Esophagus squamous epithelium (tissue), 5 donors: Measurements from ENCODE around the gene MMP2. TPM values are rescaled to one million over a fixed set of nuclear protein-coding genes. Genes with fewer than 3 reads are reported as not detected.

ENCODE experiments used
- DNase-seq: peaks from one replicate; lab custom pipeline; 2025; lab: John Stamatoyannopoulos, UW
- H3K27ac ChIP-seq, 4 donors: fragments of 200-600 bp; sonication (generic); one replicate each; pipeline ENCODE4 v1.5.1; 2016 to 2019; ENCODE audit warnings: mild to moderate bottlenecking in 1 of 4
- H3K27me3 ChIP-seq, 4 donors: fragments of 200-600 bp; sonication (generic); 1 replicate in 3 of 4; 2 replicates in 1 of 4; pipeline versions ENCODE4 v1.5.1 to v1.6.0; 2017 to 2021; ENCODE audit warnings: antibody characterized with exemption in 1 of 4
- H3K36me3 ChIP-seq, 3 donors: fragments of 200-600 bp; sonication (generic); one replicate each; pipeline ENCODE4 v1.5.1; 2016 to 2019
- H3K4me1 ChIP-seq, 3 donors: fragments of 200-600 bp; sonication (generic); one replicate each; pipeline ENCODE4 v1.5.1; 2017 to 2019
- H3K4me3 ChIP-seq, 4 donors: fragments of 200-600 bp; sonication (generic); 1 replicate in 3 of 4; 2 replicates in 1 of 4; pipeline ENCODE4 v1.5.1; 2016 to 2019; ENCODE audit warnings: mild to moderate bottlenecking in 2 of 4, moderate library complexity in 1 of 4
- H3K9me3 ChIP-seq, 3 donors: fragments of 200-600 bp; sonication (generic); one replicate each; pipeline ENCODE4 v1.5.1; 2016 to 2019
- CTCF ChIP-seq, 6 experiments: fragments of 450-650 bp in 4 of 6; fragments of 200-600 bp in 2 of 6; sonication (generic) in 2 of 6; IDR thresholded peaks; one replicate each; pipeline ENCODE4 v1.5.1; 2016 to 2019; ENCODE audit warnings: antibody characterized with exemption in 6 of 6, mild to moderate bottlenecking in 4 of 6, moderate library complexity in 4 of 6
- POLR2A ChIP-seq, 4 donors: fragments of 450-650 bp; IDR thresholded peaks; one replicate each; pipeline ENCODE4 v1.6.1; 2017; ENCODE audit warnings: antibody characterized with exemption in 4 of 4, mild to moderate bottlenecking in 4 of 4, moderate library complexity in 3 of 4
- WGBS, 2 donors: methylation state at CpG; one replicate each; pipeline ENCODE4 v1.1.5; 2018; 5-methylcytosine and 5-hydroxymethylcytosine counted together
- intact Hi-C: fragments of 100-400 bp; cut with DNase I; formaldehyde crosslinking; loops from one replicate; pipeline ENCODE4 v1.15.0; 2022
- total RNA-seq, 4 donors: library from RNA; depleted of rRNA; stranded (reverse); fragments of >200 nt; gene quantifications; one replicate each; pipeline ENCODE4 v1.1.0, GENCODE V29; 2016
- donor health status: DM: yes; HTN: yes; CAD: no.

Gene MMP2
- total RNA-seq: 100 to 1,000 TPM in 2 of 4 donors, 10 to 100 TPM in 1, 1 to 10 TPM in 1; 4.5 to 210 (median 92.7) TPM

- intact Hi-C loops: no loop called here
- Histone ChIP-seq H3K9me3 (no peaks in the 10 kb centered on the region), H3K4me1 (peaks cover 11 to 62% (median 19%) of the 10 kb centered on the region in 3 donors), H3K4me3 (peak within 1 kb of the TSS; percentile 35 to 77 (median 51)), H3K27me3 (peaks cover 0 to 40% (median 0%) of the 10 kb centered on the region in 4 donors), H3K36me3 (no peaks in the 10 kb centered on the region), H3K27ac (peak within 1 kb of the TSS; percentile 58 to 93 (median 80))
- TF ChIP-seq POLR2A (IDR thresholded peaks at IDR 0.05) (peak in 2 of 4 donors; percentile 35 to 38), CTCF (IDR thresholded peaks at IDR 0.05) (no peak)
- 5 to 22% methylated on average over 19 to 21 of the region's 46 CpGs for WGBS, 2 donors
- no peak for DNase-seq
Measured at GRCh38 chr16:55478827-55479429, at the start of gene MMP2. Gene MMP2 (plus strand): TSS chr16:55479198. CDS start chr16:55479480, 282 bp downstream.

- WGBS, 2 donors: 70 to 71% methylated on average over 5 of the region's 5 CpGs
- Histone ChIP-seq H3K36me3 (no peaks in the 10 kb centered on the region), H3K27me3 (peaks cover 0 to 11% (median 0%) of the 10 kb centered on the region in 4 donors), H3K4me1 (peaks cover 3 to 12% (median 4%) of the 10 kb centered on the region in 3 donors), H3K9me3 (no peaks in the 10 kb centered on the region), H3K27ac (no peak overlapping the region), H3K4me3 (no peak overlapping the region)
- no peak for DNase-seq
- TF ChIP-seq CTCF (IDR thresholded peaks at IDR 0.05): no peak
- no peak for TF ChIP-seq POLR2A (IDR thresholded peaks at IDR 0.05)
- intact Hi-C loops: no loop called here
Measured at GRCh38 chr16:55433030-55433429, 46.0 kb upstream of the MMP2 start.

- no peak overlapping the region for H3K4me3 ChIP-seq
- no peaks in the 10 kb centered on the region for H3K36me3 ChIP-seq
- 82 to 87% methylated on average over 4 to 5 of the region's 5 CpGs for WGBS, 2 donors
- no peak overlapping the region for H3K27ac ChIP-seq
- peaks cover 0 to 11% (median 0%) of the 10 kb centered on the region in 4 donors for H3K27me3 ChIP-seq
- intact Hi-C loops: no loop called here
- peaks cover 6 to 17% (median 8%) of the 10 kb centered on the region in 3 donors for H3K4me1 ChIP-seq
- no peaks in the 10 kb centered on the region for H3K9me3 ChIP-seq
- DNase-seq: no peak
- TF ChIP-seq POLR2A (IDR thresholded peaks at IDR 0.05) (no peak), CTCF (IDR thresholded peaks at IDR 0.05) (no peak)
Measured at GRCh38 chr16:55433535-55433934, 45.5 kb upstream of the MMP2 start.

- intact Hi-C loops: no loop called here
- Histone ChIP-seq H3K4me3 (no peak overlapping the region), H3K27me3 (peaks cover 0 to 11% (median 0%) of the 10 kb centered on the region in 4 donors), H3K36me3 (no peaks in the 10 kb centered on the region), H3K27ac (no peak overlapping the region), H3K9me3 (no peaks in the 10 kb centered on the region), H3K4me1 (peaks cover 10 to 22% (median 13%) of the 10 kb centered on the region in 3 donors)
- TF ChIP-seq POLR2A (IDR thresholded peaks at IDR 0.05) (no peak), CTCF (IDR thresholded peaks at IDR 0.05) (no peak)
- WGBS, 2 donors: 75 to 82% methylated on average over 2 to 4 of the region's 4 CpGs
- DNase-seq: no peak
Measured at GRCh38 chr16:55434000-55434399, 45.0 kb upstream of the MMP2 start.

GRCh38 chr16:55435387-55435786 is 43.6 kb upstream of the MMP2 start:
- intact Hi-C loops: no loop called here
- H3K36me3 ChIP-seq: no peaks in the 10 kb centered on the region
- TF ChIP-seq POLR2A (IDR thresholded peaks at IDR 0.05) (no peak), CTCF (IDR thresholded peaks at IDR 0.05) (no peak)
- WGBS, 2 donors: 51 to 52% methylated on average over 4 to 5 of the region's 5 CpGs
- peaks cover 16 to 30% (median 19%) of the 10 kb centered on the region in 3 donors for H3K4me1 ChIP-seq
- H3K27ac ChIP-seq: no peak overlapping the region
- H3K4me3 ChIP-seq: no peak overlapping the region
- DNase-seq: no peak
- H3K27me3 ChIP-seq: peaks cover 0 to 11% (median 0%) of the 10 kb centered on the region in 4 donors
- H3K9me3 ChIP-seq: no peaks in the 10 kb centered on the region
